Measurements from ENCODE around the gene FAM76A. TPM values are rescaled to one million over a fixed set of nuclear protein-coding genes. Genes with fewer than 3 reads are reported as not detected.
A peak's percentile ranks its signal among the peaks of the same experiment; 100 is the strongest.

The FAM76A gene
- total and polyA plus RNA-seq, 9 of the 15 experiments (the other 6 are each of a cell fraction or from before 2014, with no cell fraction given) = 9.5 to 14.6 (median 11.4) TPM

DNA sequence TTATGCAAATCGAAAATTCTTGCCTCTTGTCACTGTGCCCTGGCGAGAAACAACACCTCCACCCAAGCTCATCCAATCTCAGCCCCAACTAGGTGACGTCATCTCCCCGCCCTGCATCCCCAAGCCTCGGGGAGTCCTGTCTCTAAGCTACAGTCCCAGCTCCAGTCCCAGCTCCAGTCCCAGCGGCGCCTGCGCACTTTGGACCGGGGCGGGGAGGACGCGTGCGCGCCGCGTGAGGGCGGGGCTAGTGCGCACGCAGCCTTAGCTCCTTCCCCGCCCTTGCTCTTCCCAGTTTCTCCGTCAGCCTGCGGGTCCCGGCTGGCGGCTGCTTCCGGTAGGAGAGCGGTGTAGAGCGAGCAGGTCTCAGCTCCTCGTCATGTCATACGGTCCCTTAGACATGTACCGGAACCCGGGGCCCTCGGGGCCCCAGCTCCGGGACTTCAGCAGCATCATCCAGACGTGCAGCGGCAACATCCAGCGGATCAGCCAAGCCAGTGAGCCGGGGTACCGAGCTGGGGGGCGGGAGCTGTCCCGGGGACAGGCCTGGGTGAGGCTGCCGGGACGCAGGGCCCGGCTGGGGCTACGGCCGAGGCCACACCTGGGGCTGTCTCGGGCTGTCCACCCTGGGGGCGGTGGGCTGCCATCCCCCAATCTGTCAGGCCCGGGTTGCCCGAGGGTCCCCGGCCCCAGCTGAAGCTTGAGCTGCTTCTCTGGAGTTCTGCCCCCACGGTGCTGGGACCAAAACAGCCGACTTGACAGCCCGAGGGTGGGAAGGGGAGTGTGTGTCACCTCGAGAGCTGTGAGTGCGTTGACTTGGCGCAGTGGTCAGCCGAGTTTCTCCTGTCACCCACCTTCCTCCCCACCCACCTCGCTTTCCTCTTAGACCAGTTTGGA, 47.4 kb downstream of the FAM76A start, which contains the start of gene STX12 (continued):
- peak; percentile 54; the same call in 1 of the 2 replicates for TF ChIP-seq EP400 (IDR thresholded peaks at IDR 0.05)
- TF ChIP-seq NFIX (CRISPR knock-in tag; IDR thresholded peaks at IDR 0.05; ENCODE audit: low read depth) = no peak
- no peak for TF ChIP-seq CHD4 (IDR thresholded peaks at IDR 0.05; ENCODE audit: insufficient read depth, insufficient replicate concordance, low read depth, low read length, poor library complexity, severe bottlenecking)
- TF ChIP-seq ZNF12 (CRISPR knock-in tag; IDR thresholded peaks at IDR 0.05) = no peak
- TF ChIP-seq ZBTB7A (IDR thresholded peaks at IDR 0.05; ENCODE audit: borderline replicate concordance, control insufficient read depth, low read depth, low read length) = 0 out of 2 replicates have a peak, but pooled peaks have one; percentile 23
- TF ChIP-seq, protein P1, sequence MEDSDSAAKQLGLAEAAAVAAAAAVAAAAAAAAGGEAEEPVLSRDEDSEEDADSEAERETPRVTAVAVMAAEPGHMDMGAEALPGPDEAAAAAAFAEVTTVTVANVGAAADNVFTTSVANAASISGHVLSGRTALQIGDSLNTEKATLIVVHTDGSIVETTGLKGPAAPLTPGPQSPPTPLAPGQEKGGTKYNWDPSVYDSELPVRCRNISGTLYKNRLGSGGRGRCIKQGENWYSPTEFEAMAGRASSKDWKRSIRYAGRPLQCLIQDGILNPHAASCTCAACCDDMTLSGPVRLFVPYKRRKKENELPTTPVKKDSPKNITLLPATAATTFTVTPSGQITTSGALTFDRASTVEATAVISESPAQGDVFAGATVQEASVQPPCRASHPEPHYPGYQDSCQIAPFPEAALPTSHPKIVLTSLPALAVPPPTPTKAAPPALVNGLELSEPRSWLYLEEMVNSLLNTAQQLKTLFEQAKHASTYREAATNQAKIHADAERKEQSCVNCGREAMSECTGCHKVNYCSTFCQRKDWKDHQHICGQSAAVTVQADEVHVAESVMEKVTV (CRISPR knock-in tag; IDR thresholded peaks at IDR 0.05) = no peak
- no peak for TF ChIP-seq NEUROD1 (IDR thresholded peaks at IDR 0.05; ENCODE audit: borderline replicate concordance, low read depth, low read length, partially characterized antibody)
- peak; percentile 52 for TF ChIP-seq CCNT2 (IDR thresholded peaks at IDR 0.05; ENCODE audit: borderline replicate concordance, extremely low read depth, insufficient read length, low read depth, low read length)
- peak; percentile 90 for TF ChIP-seq KDM5B (IDR thresholded peaks at IDR 0.05; ENCODE audit: insufficient replicate concordance, low read depth, low read length)
- no peak for TF ChIP-seq NFE2 (IDR thresholded peaks at IDR 0.05; ENCODE audit: low read depth)
- TF ChIP-seq SMARCA5 (IDR thresholded peaks at IDR 0.05) = no peak
- TF ChIP-seq ARNT (IDR thresholded peaks at IDR 0.05) = no peak
- peak; percentile 97 for TF ChIP-seq CREM (IDR thresholded peaks at IDR 0.05; ENCODE audit: low read depth)
- peak; percentile 40; the same call in 1 of the 2 replicates for TF ChIP-seq E2F3 (CRISPR knock-in tag; IDR thresholded peaks at IDR 0.05)
- TF ChIP-seq RBBP5 (IDR thresholded peaks at IDR 0.05; ENCODE audit: borderline replicate concordance, insufficient read depth, low read length, poor library complexity, severe bottlenecking) = peak; percentile 90
- TF ChIP-seq MCM2 (IDR thresholded peaks at IDR 0.05; ENCODE audit: low read depth) = no peak
- no peak for TF ChIP-seq ZBTB8A (IDR thresholded peaks at IDR 0.05; ENCODE audit: partially characterized antibody)
- no peak for TF ChIP-seq ZNF311 (CRISPR knock-in tag; IDR thresholded peaks at IDR 0.05)
- TF ChIP-seq RBM39 (optimal IDR thresholded peaks at IDR 0.05; ENCODE audit: low read depth, low read length) = no peak
- TF ChIP-seq, protein P2, sequence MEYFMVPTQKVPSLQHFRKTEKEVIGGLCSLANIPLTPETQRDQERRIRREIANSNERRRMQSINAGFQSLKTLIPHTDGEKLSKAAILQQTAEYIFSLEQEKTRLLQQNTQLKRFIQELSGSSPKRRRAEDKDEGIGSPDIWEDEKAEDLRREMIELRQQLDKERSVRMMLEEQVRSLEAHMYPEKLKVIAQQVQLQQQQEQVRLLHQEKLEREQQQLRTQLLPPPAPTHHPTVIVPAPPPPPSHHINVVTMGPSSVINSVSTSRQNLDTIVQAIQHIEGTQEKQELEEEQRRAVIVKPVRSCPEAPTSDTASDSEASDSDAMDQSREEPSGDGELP (CRISPR knock-in tag; IDR thresholded peaks at IDR 0.05; ENCODE audit: borderline replicate concordance) = peak; percentile 91
- no peak for TF ChIP-seq RBM17 (IDR thresholded peaks at IDR 0.05; ENCODE audit: borderline replicate concordance, low read depth, low read length)
- no peak for TF ChIP-seq YBX1 (IDR thresholded peaks at IDR 0.05)
- no peak for TF ChIP-seq TCFL5 (CRISPR knock-in tag; conservative IDR thresholded peaks at IDR 0.05)
- no peak for TF ChIP-seq ILK (tag; IDR thresholded peaks at IDR 0.05; ENCODE audit: borderline replicate concordance, low read depth)
- TF ChIP-seq ZNF316 (IDR thresholded peaks at IDR 0.05) = peak; percentile 32; the same call in 1 of the 2 replicates
- TF ChIP-seq HMG20A (CRISPR knock-in tag; conservative IDR thresholded peaks at IDR 0.05) = no peak
- no peak for TF ChIP-seq ZNF780A (CRISPR knock-in tag; IDR thresholded peaks at IDR 0.05)

All from K562 (cell line).